Osteoblast (primary cell): ENCODE measurements around the gene TTLL12. TPM values are rescaled to one million over a fixed set of nuclear protein-coding genes. Genes with fewer than 3 reads are reported as not detected.

Source experiments
- DNase-seq: peaks from one replicate; pipeline ENCODE4 v3.0.0; 2011; ENCODE audit warnings: low spot score, mixed read lengths; ENCODE audit not compliant: insufficient read length; ENCODE audit errors: missing footprints
- H2AFZ ChIP-seq: 2 replicates; pipeline ENCODE4 v1.6.0; 2011; ENCODE audit warnings: mild to moderate bottlenecking, low read length
- H3K27ac ChIP-seq: 2 replicates; pipeline ENCODE4 v1.5.1; 2011; ENCODE audit warnings: mild to moderate bottlenecking, low read depth, low read length, moderate library complexity
- H3K27me3 ChIP-seq: 2 replicates; pipeline ENCODE4 v1.6.0; 2012; ENCODE audit warnings: mild to moderate bottlenecking, control low read depth, inconsistent platforms, low read length, moderate library complexity; ENCODE audit not compliant: insufficient read depth
- H3K36me3 ChIP-seq: 2 replicates; pipeline ENCODE4 v1.5.1; 2011; ENCODE audit warnings: mild to moderate bottlenecking, low read length, control low read depth, moderate library complexity; ENCODE audit not compliant: insufficient read depth
- H3K4me1 ChIP-seq: 2 replicates; pipeline ENCODE4 v1.5.1; 2011; ENCODE audit warnings: mild to moderate bottlenecking, low read length, control low read depth, moderate library complexity; ENCODE audit not compliant: insufficient read depth
- H3K4me2 ChIP-seq: 2 replicates; pipeline ENCODE4 v1.6.0; 2011; ENCODE audit warnings: mild to moderate bottlenecking, low read length; ENCODE audit not compliant: insufficient read depth
- H3K4me3 ChIP-seq: fragments of 200-600 bp; sonication (generic); 3 replicates; pipeline ENCODE4 v1.5.1; 2012; ENCODE audit warnings: mild to moderate bottlenecking, low read length, inconsistent platforms; ENCODE audit not compliant: insufficient read depth
- H3K79me2 ChIP-seq: 2 replicates; pipeline ENCODE4 v1.6.0; 2012; ENCODE audit warnings: mild to moderate bottlenecking, low read length, control low read depth, inconsistent platforms; ENCODE audit not compliant: insufficient read depth
- H3K9me3 ChIP-seq: 2 replicates; pipeline ENCODE4 v1.5.1; 2011; ENCODE audit warnings: low read depth, low read length, control low read depth
- H4K20me1 ChIP-seq: 2 replicates; pipeline ENCODE4 v1.6.0; 2012; ENCODE audit warnings: mild to moderate bottlenecking, low read length, control low read depth; ENCODE audit not compliant: insufficient read depth
- total RNA-seq: library from RNA; depleted of rRNA; stranded (reverse); fragments of >200 nt; gene quantifications from 2 replicates; pipeline ENCODE4 v1.2.3, GENCODE V29; 2012
- TF ChIP-seq, protein P1 (sequence below): IDR thresholded peaks from 2 replicates; pipeline ENCODE4 v1.5.1; 2011; ENCODE audit warnings: mild to moderate bottlenecking, low read depth, low read length, moderate library complexity; ENCODE audit errors: extremely low read depth

Gene TTLL12
- total RNA-seq, 1 donor = 29.0 TPM

DNA sequence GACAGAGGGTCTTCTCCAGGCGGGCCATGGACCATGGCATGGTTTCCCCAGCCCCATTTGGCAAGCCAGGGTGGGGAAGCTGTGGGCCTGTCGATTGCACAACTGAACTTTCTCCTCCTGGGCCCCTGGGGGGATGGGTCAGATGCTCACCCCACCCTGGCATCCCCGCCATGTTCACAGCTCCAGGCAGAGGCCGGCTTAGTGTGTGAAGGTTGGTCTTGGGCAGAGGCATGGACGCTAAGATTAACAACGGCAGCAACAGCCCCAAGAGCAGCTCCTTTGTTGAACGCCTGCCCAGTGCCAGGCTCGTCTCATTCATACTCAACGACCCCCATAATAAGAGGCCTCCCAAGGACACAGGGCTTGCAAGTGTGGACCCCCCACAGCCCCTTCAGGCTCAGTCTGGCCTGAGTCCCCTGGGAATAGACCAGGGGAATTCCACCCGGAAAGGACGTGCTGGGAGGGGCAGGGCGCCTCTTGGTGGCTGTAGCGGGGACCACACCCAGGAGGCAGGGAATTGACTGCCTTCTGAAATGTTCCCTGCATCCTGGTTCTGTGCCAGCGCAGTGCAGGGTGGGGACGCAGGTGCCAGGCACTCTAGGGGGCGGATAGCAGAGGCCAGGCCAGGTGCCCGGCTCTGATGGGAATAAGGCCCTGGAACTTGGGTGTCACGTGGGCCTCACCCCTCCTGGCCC, 27.3 kb downstream of the TTLL12 start:
- H3K4me2 ChIP-seq = no peak overlapping the region
- H4K20me1 ChIP-seq = peaks cover 53% of the 10 kb centered on the region
- H2AFZ ChIP-seq = no peak overlapping the region
- peaks cover 21% of the 10 kb centered on the region for H3K36me3 ChIP-seq
- peaks cover 60% of the 10 kb centered on the region for H3K79me2 ChIP-seq
- no peaks in the 10 kb centered on the region for H3K9me3 ChIP-seq
- H3K4me1 ChIP-seq = no peaks in the 10 kb centered on the region
- no peak overlapping the region for H3K27ac ChIP-seq
- TF ChIP-seq, protein P1, sequence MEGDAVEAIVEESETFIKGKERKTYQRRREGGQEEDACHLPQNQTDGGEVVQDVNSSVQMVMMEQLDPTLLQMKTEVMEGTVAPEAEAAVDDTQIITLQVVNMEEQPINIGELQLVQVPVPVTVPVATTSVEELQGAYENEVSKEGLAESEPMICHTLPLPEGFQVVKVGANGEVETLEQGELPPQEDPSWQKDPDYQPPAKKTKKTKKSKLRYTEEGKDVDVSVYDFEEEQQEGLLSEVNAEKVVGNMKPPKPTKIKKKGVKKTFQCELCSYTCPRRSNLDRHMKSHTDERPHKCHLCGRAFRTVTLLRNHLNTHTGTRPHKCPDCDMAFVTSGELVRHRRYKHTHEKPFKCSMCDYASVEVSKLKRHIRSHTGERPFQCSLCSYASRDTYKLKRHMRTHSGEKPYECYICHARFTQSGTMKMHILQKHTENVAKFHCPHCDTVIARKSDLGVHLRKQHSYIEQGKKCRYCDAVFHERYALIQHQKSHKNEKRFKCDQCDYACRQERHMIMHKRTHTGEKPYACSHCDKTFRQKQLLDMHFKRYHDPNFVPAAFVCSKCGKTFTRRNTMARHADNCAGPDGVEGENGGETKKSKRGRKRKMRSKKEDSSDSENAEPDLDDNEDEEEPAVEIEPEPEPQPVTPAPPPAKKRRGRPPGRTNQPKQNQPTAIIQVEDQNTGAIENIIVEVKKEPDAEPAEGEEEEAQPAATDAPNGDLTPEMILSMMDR = peak; percentile 31
- DNase-seq = peak; percentile 84
- H3K27me3 ChIP-seq = no peaks in the 10 kb centered on the region
- H3K4me3 ChIP-seq = no peak overlapping the region

DNA sequence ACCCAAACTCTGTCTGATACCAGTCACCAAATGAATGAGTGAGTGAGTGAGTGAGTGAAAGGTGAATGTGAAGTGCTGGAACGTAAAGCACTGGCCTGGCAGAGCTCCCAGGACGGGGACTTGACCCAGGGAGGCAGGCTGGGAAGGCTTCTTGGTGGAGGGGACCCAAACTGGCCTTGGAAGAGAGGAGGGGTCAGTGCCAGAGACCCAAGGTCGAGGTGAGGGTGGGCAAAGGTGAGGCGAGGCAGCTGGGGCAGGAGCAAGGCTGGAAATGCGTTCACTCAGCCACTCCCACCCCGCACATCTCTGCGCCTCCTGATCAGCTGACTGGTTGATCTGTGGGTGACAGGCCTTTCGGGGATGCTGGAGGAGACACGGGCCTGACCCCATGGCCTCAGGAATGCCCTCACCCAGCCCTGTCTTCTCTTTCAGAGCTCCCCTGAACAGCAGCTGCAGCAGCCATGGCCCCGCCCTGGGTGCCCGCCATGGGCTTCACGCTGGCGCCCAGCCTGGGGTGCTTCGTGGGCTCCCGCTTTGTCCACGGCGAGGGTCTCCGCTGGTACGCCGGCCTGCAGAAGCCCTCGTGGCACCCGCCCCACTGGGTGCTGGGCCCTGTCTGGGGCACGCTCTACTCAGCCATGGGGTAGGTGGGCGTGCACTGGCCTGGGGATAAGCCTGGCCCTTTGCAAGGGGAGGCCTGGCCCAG, 28.0 kb downstream of the TTLL12 start:
- TF ChIP-seq, protein P1 = no peak
- Histone ChIP-seq H2AFZ (no peak overlapping the region), H3K4me1 (peaks cover 3% of the 10 kb centered on the region), H3K27ac (no peak overlapping the region), H3K9me3 (no peaks in the 10 kb centered on the region), H3K27me3 (no peaks in the 10 kb centered on the region), H3K4me2 (no peak overlapping the region), H3K4me3 (no peak overlapping the region), H4K20me1 (peaks cover 55% of the 10 kb centered on the region), H3K79me2 (peaks cover 67% of the 10 kb centered on the region), H3K36me3 (peaks cover 21% of the 10 kb centered on the region)
- DNase-seq = peak; percentile 79

DNA sequence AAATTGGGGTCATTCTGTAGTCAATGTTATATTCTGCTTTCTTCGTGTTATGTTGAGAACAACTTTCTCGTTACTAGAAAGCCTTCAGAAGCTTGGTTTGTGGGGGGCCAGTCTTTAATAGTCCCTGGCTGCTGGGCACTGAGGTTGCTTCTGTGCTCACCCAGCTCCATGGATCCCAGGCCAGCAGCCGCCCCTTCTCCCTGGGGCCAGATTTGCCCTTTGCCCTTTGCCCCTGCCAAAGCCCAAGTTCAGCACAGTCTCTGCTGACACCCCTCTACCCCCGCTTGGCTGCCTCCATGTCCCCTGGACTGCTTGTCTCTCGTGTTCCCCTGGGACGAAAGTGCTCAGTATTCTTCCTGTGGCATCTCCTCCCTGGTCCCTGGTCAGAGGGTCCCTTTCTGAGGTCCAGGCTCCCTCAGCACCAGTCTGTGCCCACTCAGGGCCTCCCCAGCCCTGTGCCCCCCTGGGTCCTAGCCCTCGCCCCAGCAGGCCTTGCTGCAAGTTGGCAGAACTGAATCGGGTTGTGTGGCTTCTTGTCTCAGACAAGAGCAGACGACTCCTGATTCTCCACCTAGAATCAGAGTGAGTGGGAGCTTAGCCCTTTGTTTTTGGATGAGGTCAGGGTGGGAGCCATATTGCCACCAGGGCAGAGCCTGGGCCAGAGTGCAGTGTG, 28.9 kb downstream of the TTLL12 start:
- no peaks in the 10 kb centered on the region for H3K27me3 ChIP-seq
- H3K79me2 ChIP-seq = peaks cover 71% of the 10 kb centered on the region
- DNase-seq = peak; percentile 81
- TF ChIP-seq, protein P1 = no peak
- H3K4me1 ChIP-seq = peaks cover 9% of the 10 kb centered on the region
- peaks cover 18% of the 10 kb centered on the region for H3K36me3 ChIP-seq
- peaks cover 57% of the 10 kb centered on the region for H4K20me1 ChIP-seq
- H3K4me2 ChIP-seq = no peak overlapping the region
- H2AFZ ChIP-seq = no peak overlapping the region
- H3K4me3 ChIP-seq = no peak overlapping the region
- no peak overlapping the region for H3K27ac ChIP-seq
- no peaks in the 10 kb centered on the region for H3K9me3 ChIP-seq

DNA sequence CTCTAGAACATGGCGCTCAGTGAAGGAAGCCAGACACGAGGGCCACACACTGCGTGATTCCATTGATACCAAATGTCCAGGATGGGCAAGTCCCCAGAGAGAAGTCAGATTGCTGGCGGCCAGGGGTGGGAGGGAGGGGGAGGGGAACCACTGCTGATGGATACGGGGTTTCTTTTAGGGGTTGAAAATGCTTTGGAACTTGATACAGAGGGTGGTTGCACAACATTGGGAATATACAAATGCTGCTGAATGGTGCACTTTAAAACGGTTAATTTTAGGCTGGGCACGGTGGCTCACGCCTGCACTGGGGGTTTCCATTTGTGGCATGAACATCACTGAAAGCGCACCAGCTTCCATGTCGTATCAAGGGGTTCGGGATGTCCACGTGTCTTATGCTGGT, 30.5 kb downstream of the TTLL12 start:
- Histone ChIP-seq H2AFZ (no peak overlapping the region), H4K20me1 (peaks cover 53% of the 10 kb centered on the region), H3K4me1 (peaks cover 9% of the 10 kb centered on the region), H3K36me3 (peaks cover 12% of the 10 kb centered on the region), H3K4me3 (no peak overlapping the region), H3K27ac (no peak overlapping the region), H3K9me3 (no peaks in the 10 kb centered on the region), H3K79me2 (peaks cover 87% of the 10 kb centered on the region), H3K27me3 (no peaks in the 10 kb centered on the region), H3K4me2 (no peak overlapping the region)
- TF ChIP-seq, protein P1 = no peak
- peak; percentile 23 for DNase-seq
